GM12865 (cell line): ENCODE results near the gene ZNF646.

Experiments
- DNase-seq: peaks from one replicate; pipeline ENCODE4 v3.0.0; 2010; ENCODE audit warnings: low read depth
- H3K4me3 ChIP-seq: 2 replicates; pipeline ENCODE4 v1.5.1; 2011; ENCODE audit warnings: mild to moderate bottlenecking, low read depth, low read length, control low read depth
- TF ChIP-seq, protein P1 (sequence below): IDR thresholded peaks from 2 replicates; pipeline ENCODE4 v1.5.1; 2011; ENCODE audit warnings: low read length, control low read depth, low read depth, inconsistent platforms; ENCODE audit not compliant: insufficient read depth; ENCODE audit errors: missing control alignments

Gene ZNF646

GRCh38 chr16:31084584-31085302, 10.5 kb downstream of the ZNF646 start:
- DNase-seq = no peak
- no peak overlapping the region for H3K4me3 ChIP-seq
- TF ChIP-seq, protein P1, sequence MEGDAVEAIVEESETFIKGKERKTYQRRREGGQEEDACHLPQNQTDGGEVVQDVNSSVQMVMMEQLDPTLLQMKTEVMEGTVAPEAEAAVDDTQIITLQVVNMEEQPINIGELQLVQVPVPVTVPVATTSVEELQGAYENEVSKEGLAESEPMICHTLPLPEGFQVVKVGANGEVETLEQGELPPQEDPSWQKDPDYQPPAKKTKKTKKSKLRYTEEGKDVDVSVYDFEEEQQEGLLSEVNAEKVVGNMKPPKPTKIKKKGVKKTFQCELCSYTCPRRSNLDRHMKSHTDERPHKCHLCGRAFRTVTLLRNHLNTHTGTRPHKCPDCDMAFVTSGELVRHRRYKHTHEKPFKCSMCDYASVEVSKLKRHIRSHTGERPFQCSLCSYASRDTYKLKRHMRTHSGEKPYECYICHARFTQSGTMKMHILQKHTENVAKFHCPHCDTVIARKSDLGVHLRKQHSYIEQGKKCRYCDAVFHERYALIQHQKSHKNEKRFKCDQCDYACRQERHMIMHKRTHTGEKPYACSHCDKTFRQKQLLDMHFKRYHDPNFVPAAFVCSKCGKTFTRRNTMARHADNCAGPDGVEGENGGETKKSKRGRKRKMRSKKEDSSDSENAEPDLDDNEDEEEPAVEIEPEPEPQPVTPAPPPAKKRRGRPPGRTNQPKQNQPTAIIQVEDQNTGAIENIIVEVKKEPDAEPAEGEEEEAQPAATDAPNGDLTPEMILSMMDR = no peak

DNA sequence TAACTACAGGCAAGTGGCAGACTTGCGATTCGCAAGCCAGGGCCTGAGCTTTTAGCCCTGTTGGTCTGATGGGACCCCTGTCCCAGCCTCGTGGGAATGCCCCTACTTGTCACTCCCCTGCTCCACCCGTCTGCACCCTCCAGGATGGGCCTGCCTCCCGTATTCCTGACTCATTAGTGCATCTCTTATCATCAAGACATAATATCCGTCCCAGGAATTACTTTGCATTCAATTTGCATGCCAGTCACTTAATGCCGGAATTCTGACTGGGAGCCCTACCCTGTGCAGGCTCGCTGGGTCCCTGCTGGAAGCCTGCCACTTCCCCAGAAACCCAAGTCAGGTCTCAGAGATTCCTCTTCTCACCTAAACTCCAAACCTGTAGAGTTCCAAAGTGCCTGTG, 11.2 kb downstream of the ZNF646 start:
- no peak for DNase-seq
- TF ChIP-seq, protein P1 = no peak
- H3K4me3 ChIP-seq = no peak overlapping the region

DNA sequence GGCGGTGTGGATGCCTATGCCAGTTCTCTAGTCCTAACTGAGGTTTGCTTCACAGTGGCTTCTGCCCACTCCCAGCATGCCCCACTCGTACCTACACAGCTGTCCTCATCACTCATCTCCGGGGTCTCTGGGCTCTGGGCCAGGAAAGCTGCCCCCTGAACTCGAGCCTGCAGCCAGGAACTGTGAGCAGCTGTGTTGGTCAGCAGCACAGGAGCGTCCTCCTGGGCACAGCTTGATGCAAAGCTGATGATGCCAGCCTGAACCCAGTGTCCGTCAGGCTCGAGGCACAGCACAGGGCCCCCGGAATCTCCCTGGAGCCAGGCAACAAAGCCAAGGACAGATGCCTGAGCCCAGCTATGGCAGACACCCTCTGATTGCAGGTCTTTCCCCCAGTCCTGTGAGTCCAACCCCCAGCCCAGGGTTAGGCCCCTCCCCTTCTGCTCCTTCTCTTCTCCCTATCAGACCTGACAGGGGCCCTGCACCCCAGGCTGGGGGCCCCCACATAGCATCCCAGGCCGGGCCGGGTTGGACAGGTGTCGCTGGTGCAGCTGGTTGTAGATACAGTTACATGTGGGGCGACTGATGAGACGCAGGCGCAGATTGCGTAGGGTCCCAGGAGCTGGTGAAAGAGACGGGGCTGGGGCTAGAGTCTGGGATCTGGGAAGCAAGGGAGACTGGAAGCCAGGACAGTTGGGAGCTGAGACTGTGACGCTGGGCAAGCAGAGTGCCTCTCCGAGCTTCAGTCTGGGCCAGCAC, 11.8 kb downstream of the ZNF646 start:
- TF ChIP-seq, protein P1 = no peak
- DNase-seq = no peak
- H3K4me3 ChIP-seq = no peak overlapping the region

DNA sequence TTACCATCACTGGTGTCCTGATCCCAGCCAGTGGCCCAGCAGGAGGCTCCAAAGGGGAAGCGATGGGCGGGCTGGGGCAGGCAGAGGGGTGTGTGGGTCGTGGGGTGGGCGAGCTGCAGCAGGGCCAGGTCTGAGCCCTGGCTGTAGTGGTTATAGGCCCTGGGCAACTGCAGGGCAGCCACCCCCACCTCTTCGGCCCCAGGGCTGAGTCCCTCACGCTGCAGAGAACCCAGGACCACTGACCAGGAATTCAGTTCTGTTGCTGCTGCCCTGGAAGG, 12.3 kb downstream of the ZNF646 start:
- no peak overlapping the region for H3K4me3 ChIP-seq
- no peak for DNase-seq
- TF ChIP-seq, protein P1 = no peak

- no peak overlapping the region for H3K4me3 ChIP-seq
- TF ChIP-seq, protein P1 = no peak
- no peak for DNase-seq
These were observed 13.3 kb downstream of the ZNF646 start for GRCh38 chr16:31087481-31087880.

- TF ChIP-seq, protein P1 = no peak
- DNase-seq = no peak
- H3K4me3 ChIP-seq = no peak overlapping the region
These were observed 13.7 kb downstream of the ZNF646 start for GRCh38 chr16:31087971-31088370.
